Measurements from ENCODE around the gene CHKA.

GRCh38 chr11:68169442-68169841, 48.3 kb upstream of the CHKA start:
- TF ChIP-seq POLR2AphosphoS5 (IDR thresholded peaks at IDR 0.05; ENCODE audit: low read depth, low read length): no peak
- no peak for TF ChIP-seq YY1 (IDR thresholded peaks at IDR 0.05; ENCODE audit: low read depth, low read length)
- TF ChIP-seq CHD1 (IDR thresholded peaks at IDR 0.05; ENCODE audit: low read depth, low read length): no peak
- no peak for TF ChIP-seq EZH2 (IDR thresholded peaks at IDR 0.05; ENCODE audit: low read depth, low read length, severe bottlenecking)
- no peak for TF ChIP-seq EGR1 (IDR thresholded peaks at IDR 0.05; ENCODE audit: borderline replicate concordance, low read depth, low read length)
- no peak for TF ChIP-seq CTCF (IDR thresholded peaks at IDR 0.05; ENCODE audit: control extremely low read depth in 1 of 3, insufficient read depth in 1 of 3, low read depth in 1 of 3, low read length in 3 of 3)
- TF ChIP-seq MAX (IDR thresholded peaks at IDR 0.05): no peak
- no peak for TF ChIP-seq BCL11A (IDR thresholded peaks at IDR 0.05; ENCODE audit: low read depth in 2 of 2, low read length in 2 of 2)
- no peak for TF ChIP-seq CHD7 (IDR thresholded peaks at IDR 0.05; ENCODE audit: insufficient replicate concordance, low read length)

Data from H1 (cell line).